HG02571 (cell line): ENCODE data around the gene KLKB1.

Experiments used
- ATAC-seq: cut with Tn5 transposase; IDR thresholded peaks from one replicate; pipeline ENCODE4 v1.9.1; 2021; ENCODE audit warnings: mild to moderate bottlenecking, moderate library complexity; ENCODE audit not compliant: unreplicated experiment

The KLKB1 gene

GRCh38 chr4:186304866-186305505 lies 77.7 kb downstream of the KLKB1 start:
- ATAC-seq: no peak

GRCh38 chr4:186307497-186307896 lies 80.2 kb downstream of the KLKB1 start:
- ATAC-seq: no peak

GRCh38 chr4:186307916-186308315 lies 80.6 kb downstream of the KLKB1 start:
- no peak for ATAC-seq
